ENCODE results near the gene BRD3. TPM values are rescaled to one million over a fixed set of nuclear protein-coding genes. Genes with fewer than 3 reads are reported as not detected.

BRD3 gene
- total RNA-seq, 1 experiment from 2014 or later = 108 TPM

- Mint-ChIP-seq H3K27me3 (ENCODE audit: low read depth) (no peaks in the 10 kb centered on the region), H3K27ac (no peak overlapping the region), H3K36me3 (peaks cover 45% of the 10 kb centered on the region), H3K9me3 (no peaks in the 10 kb centered on the region), H3K4me1 (no peaks in the 10 kb centered on the region), H3K4me3 (no peak overlapping the region)
- ATAC-seq (no peak), DNase-seq (ENCODE audit: low spot score) (no peak)
- CTCF ChIA-PET = no interaction called here
- no peak for TF ChIP-seq ATF1 (CRISPR knock-in tag; IDR thresholded peaks at IDR 0.05)
- no peak for TF ChIP-seq ZNF671 (CRISPR knock-in tag; IDR thresholded peaks at IDR 0.05)
- no peak for TF ChIP-seq MXD4 (CRISPR knock-in tag; IDR thresholded peaks at IDR 0.05; ENCODE audit: borderline replicate concordance)
- TF ChIP-seq ZNF121 (CRISPR knock-in tag; IDR thresholded peaks at IDR 0.05) = no peak
- TF ChIP-seq ATF3 (CRISPR knock-in tag; conservative IDR thresholded peaks at IDR 0.05) = no peak
- no peak for TF ChIP-seq JUN (CRISPR knock-in tag; IDR thresholded peaks at IDR 0.05)
- TF ChIP-seq USF1 (CRISPR knock-in tag; IDR thresholded peaks at IDR 0.05) = no peak
- no peak for TF ChIP-seq ETV6 (CRISPR knock-in tag; IDR thresholded peaks at IDR 0.05)
- TF ChIP-seq FOXJ3 (CRISPR knock-in tag; IDR thresholded peaks at IDR 0.05; ENCODE audit: borderline replicate concordance) = no peak
- no peak for TF ChIP-seq SP1 (CRISPR knock-in tag; conservative IDR thresholded peaks at IDR 0.05)
- TF ChIP-seq ZNF281 (CRISPR knock-in tag; IDR thresholded peaks at IDR 0.05) = no peak
- no peak for TF ChIP-seq ZBTB21 (CRISPR knock-in tag; IDR thresholded peaks at IDR 0.05; ENCODE audit: borderline replicate concordance)
- TF ChIP-seq USF2 (CRISPR knock-in tag; IDR thresholded peaks at IDR 0.05) = no peak
- no peak for TF ChIP-seq TCF7 (CRISPR knock-in tag; IDR thresholded peaks at IDR 0.05; ENCODE audit: low read depth)
- TF ChIP-seq ZNF138 (CRISPR knock-in tag; conservative IDR thresholded peaks at IDR 0.05) = no peak
- TF ChIP-seq ZBTB43 (CRISPR knock-in tag; IDR thresholded peaks at IDR 0.05) = no peak
- TF ChIP-seq ZNF416 (CRISPR knock-in tag; IDR thresholded peaks at IDR 0.05) = no peak
- POLR2A ChIA-PET = no interaction called here
These were observed 34.2 kb downstream of the BRD3 start for GRCh38 chr9:134033516-134034214.

- CTCF ChIA-PET = interaction anchor here (0.6 kb wide), 1 partner anchor 312 kb away, joined by 3 read pairs; no protein-coding TSS in a partner anchor
- Mint-ChIP-seq H3K4me3 (no peak overlapping the region), H3K27me3 (ENCODE audit: low read depth) (no peaks in the 10 kb centered on the region), H3K27ac (no peak overlapping the region), H3K4me1 (no peaks in the 10 kb centered on the region), H3K36me3 (peaks cover 39% of the 10 kb centered on the region), H3K9me3 (no peaks in the 10 kb centered on the region)
- POLR2A ChIA-PET = no interaction called here
- DNase-seq (ENCODE audit: low spot score) = no peak
- no peak for ATAC-seq
- TF ChIP-seq CREB1 (CRISPR knock-in tag; IDR thresholded peaks at IDR 0.05) (no peak), PRDM15 (CRISPR knock-in tag; IDR thresholded peaks at IDR 0.05) (no peak), NFYB (CRISPR knock-in tag; conservative IDR thresholded peaks at IDR 0.05; ENCODE audit: low read depth) (no peak), ZNF219 (CRISPR knock-in tag; IDR thresholded peaks at IDR 0.05; ENCODE audit: borderline replicate concordance) (no peak), FOXP1 (CRISPR knock-in tag; IDR thresholded peaks at IDR 0.05; ENCODE audit: borderline replicate concordance) (no peak), USF1 (CRISPR knock-in tag; IDR thresholded peaks at IDR 0.05) (no peak), RORB (CRISPR knock-in tag; IDR thresholded peaks at IDR 0.05) (no peak)
These were observed 35.2 kb downstream of the BRD3 start for GRCh38 chr9:134032456-134033222.
